ENCODE measurements around the gene MMP23B.
"Not testable (repeated sequence)": the region's sequence is repeated elsewhere in the genome, so short reads cannot be mapped to it uniquely, and the experiment has no call there.

The MMP23B gene

DNA sequence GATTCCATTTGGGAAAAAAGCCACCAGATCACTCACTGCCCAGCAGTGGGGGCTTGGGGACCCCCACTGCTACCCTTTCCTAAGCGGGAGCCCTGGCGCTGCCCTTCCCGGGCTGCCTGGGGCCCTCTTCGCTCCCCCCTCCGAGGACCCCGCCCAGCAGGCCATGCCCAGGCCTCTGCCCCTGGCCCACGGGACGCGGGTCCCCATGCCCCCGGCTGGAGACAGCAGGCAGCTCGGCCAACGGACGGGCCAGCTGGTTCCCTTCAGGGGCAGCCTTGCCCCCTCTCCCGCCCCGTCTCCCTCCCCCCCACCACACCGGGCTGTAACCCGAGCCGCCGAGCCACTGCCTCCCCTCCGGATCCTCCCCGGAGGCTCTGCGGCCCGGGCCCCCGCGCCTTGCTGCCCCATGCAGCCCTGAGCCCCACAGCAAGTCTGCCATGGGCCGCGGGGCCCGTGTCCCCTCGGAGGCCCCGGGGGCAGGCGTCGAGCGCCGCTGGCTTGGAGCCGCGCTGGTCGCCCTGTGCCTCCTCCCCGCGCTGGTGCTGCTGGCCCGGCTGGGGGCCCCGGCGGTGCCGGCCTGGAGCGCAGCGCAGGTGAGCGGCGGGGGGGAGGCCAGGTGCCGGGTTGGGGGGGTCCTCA, at the start of gene MMP23B:
MMP23B (plus strand) TSS at position 392 of the 639 bp plus-strand sequence; CDS start at position 438, 46 bp downstream.
- no peak for DNase-seq

DNA sequence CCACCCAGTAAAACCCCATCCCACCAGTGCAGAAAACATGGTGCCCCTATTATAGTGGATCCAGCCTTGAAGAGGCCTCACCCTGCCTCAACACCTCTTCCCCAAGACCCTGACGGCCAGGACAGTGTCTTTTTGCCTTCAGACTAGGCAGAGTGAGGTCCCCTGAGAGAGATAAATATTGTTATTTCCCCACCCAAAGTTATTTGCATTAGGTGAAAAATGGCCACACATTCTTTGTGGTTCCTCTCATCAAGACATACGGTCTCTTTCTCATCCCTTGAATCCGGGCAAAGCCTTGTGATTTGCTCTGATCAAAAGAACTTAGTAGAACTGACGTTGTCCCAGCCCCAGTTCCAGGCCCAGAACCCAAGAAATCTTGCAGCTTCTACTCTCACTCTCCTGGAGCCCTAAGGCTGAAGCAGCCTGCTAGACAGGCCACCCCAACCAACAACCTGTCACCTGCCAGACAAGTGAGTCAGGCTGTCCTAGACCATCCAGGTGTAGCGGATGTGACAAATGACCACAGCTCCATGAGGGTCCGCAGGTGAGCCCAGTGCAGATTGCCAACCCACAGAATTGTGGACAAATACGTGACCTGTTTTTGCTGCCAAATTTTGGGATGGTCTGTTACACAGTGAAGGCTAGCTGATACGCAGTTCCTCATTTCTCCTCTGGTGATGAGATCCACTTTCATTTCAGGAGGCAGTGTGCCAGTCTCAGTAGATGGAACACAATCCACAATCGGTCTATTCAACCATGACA, 49.2 kb upstream of the MMP23B start:
- no peak for DNase-seq

DNA sequence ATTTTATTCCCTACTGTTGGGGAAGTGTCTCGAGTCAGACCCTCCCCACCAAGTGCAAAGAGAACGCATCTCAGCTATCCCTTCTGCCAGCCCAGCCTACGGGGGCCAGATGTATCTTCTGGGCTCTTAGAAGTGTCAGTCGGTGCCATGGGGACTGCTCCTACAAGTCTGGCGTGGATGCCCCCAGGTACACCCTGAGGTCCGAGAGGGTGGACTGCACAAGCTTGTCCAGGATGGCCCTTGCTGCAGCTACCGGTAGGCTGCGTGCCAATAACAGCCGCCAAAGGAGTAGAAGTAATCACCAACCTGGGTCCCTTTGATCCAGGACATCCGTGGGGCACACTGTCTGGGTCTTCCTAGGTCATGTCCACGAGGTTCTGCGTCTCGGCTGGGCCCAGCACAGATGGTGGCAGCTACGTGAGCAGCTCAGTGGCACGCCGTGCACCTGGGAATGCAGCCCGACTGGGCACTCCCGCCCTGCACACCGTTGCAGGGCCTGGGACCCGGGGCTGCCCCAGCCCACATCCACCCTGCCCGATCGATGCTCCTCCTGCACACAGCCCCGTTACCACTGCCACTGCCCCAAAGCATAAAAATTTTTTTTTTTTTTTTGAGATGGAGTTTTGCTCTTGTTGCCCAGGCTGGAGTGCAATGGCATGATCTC, 48.5 kb upstream of the MMP23B start:
- no peak for DNase-seq

DNA sequence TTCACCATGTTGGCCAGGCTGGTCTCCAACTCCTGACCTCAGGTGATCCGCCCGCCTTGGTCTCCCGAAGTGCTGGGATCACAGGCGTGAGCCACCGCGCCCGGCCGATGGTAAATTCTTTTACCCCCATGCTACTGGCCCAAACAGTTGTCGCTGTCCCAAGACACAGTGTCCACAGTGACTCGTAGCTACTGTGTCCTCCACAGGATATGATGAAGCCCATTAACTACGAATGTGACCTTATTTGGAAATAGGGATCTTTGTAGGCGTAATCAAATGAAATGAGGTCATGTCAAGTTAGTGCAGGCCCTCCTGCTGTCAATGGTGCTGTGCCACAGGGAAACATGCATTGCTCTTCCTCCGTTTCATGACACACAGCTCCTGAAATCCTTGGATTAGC, 40.5 kb upstream of the MMP23B start:
- DNase-seq: no peak

DNA sequence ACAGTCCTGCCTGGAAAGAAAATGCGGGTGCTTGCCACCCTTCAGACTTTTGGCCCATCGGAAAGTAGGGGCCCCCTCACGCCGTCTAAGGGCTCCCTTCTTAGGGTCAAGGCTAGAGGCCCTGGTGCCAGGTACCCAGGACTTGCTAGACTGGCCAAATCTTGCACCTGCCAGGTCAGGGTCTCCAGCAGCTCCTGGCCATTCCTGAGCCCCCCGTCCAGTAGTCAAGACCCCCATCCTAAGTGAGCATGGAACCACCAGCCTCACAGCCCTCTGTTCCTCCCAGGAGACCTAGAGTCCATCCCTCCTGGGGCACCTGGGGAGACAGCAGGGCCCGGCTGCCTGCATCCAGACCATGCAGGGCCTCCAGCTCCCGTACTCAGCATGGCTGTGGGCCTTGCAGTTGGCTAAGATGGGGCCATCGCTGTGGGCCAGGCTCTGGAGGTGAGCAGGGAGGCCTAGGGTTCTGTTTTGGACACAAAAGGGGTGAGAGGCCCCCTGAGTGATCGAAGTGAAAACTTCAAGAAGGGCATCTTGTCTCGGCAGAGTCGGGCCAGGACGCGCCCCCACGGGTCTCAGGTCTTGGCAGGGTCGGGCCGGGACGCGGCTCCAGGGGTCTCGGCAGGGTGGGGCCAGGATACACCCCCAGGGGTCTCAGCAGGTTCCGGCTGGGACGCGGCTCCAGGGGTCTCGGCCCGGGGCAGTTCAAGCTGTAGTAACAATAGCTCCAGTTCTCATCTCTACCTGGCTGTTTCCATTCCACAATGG, 38.0 kb upstream of the MMP23B start:
- DNase-seq: no peak

DNA sequence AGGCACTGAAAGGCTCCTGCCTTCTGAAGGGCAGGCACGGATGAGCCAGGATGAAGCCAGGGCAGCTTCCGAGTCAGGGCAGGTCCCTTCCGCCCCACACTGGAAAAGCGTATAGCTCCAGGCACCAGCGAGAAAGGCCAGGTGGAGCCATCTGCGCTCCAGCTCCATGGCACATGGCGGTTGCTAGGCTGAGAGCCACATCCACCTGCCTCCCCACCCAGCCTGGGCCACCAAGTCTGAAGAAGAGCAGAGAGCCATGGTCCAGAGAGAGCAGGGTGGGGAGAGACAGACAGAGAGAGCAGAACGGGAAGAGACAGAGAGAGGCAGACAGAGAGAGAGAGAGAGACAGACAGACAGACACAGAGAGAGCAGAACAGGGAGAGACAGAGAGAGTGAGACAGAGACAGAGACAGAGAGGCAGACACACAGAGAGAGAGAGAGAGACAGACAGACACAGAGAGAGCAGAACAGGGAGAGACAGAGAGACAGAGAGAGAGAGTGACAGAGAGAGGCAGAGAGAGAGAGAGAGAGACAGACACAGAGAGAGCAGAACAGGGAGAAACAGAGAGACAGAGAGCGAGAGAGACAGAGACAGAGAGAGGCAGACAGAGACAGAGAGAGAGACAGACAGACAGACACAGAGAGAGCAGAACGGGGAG, 37.2 kb upstream of the MMP23B start:
- no peak for DNase-seq

DNA sequence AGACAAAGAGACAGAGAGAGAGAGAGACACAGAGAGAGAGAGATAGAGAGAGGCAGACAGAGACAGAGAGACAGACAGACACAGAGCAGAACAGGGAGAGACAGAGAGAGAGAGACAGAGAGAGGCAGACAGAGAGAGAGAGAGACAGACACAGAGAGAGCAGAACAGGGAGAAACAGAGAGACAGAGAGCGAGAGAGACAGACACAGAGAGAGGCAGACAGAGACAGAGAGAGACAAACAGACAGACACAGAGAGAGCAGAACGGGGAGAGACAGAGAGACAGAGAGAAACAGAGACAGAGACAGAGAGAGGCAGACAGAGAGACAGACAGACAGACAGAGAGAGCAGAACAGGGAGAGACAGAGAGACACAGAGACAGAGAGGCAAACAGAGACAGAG, 36.6 kb upstream of the MMP23B start:
- DNase-seq: not testable (repeated sequence)

DNA sequence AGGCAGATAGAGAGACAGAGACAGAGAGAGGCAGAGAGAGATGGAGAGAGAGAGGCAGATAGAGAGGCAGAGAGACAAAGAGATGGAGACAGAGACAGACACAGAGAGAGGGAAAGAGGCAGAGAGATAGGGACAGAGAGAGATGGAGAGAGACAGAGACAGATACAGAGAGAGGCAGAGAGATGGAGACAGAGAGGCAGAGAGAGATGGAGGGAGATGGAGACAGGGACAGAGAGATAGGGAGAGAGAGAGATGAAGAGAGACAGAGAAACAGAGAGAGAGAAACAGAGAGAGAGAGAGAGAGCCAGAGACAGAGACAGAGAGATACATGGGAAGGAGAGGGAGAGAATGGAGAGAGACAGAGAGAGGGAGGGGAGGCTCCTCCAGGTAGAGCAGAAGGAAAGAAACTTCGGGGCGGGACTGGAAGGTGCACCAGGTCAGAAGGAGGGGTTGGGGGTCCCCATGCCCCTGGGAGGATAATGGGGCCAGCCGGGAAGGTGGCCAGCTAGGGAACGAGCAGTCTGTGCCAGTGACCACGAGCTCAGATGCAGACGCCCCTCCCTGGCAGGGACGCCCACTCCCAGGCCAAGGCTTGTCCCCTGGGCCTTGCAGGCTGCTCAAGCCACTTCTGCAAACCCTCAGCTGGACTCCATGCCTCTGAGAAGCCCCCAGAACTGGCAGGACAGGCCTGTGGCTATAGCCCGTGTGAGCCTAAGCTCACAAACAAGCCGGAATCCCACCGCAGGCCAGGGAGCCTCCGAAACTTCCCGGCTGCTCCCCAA, 35.3 kb upstream of the MMP23B start:
- DNase-seq: no peak

DNA sequence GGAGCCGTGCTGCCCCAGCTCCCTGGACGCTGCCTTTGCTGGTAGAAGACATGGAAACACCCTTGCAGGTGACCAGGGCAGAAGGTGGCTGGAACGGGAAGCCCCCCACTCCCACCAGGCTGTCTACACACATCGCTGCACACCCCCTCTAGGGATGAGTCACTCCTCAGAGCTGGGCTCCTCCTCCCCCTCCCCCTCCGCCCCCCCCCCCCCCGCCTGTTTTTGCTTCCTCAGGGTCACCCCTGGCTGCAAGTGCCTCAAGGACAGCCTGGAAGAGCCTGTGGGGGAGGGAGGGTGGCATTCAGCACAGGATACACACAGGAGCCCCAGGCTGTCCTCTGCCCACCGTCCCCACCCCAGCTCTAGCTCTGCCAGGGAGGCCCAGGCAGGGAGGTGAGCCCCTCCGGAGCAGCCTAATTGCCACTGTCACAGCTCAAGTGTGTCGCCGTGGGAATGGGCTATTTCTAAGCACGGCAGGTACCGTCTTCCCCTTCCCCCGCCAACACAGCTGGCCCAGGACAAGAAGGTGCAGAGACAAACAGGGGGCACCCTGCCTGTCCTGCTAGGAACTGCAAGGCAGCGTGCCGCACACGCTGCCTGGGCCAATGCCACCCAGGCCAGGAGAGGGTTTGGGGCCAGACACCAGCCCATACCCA, 34.6 kb upstream of the MMP23B start:
- no peak for DNase-seq

DNA sequence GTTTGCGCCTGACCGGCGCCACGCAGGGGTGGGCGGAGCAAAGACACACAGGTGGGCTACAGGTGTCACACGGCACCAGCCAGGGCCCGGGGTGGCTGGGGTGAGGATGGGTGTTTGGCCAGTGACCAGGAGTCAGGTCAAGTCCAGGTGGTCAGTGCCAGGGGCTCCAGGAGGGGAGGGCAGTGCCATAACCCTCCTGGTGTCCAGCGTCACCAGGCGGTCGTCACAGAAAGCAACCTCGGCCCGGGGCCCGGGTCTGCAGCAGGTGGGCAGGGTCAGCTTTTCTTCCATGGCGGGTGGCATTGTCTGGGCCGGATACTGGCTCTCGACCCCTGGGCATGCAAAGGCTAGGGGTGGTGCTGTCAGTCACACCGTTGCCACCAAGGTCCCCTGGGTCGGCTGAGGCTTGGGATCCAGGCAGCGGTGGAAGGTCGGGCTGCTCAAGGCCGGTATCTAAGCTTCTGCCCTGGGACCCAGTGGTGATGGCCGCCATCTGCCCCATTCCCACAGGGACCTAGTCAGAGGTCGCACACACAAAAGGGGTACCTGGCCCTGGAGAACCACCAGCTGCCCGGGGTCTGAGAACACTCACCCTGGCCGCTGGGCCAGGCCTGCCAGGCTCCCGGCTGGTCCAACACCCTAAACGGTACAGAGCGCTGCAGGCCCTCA, 33.8 kb upstream of the MMP23B start:
- DNase-seq: no peak

DNA sequence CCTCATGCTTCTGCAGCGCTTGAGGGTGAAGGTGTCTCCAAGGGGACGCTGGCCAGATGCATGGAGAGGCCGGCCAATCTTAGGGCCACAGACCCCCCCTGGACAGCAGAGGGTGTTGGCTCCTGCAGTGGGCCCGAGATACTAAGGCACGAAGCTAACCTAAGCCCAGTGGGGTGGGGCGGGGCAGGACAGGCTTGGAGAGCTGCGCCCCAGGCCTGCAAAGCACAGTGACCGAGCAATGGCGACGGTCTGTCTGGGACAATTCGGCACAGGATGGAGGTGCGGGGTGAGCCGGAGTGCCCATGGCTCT, 33.3 kb upstream of the MMP23B start:
- no peak for DNase-seq

DNA sequence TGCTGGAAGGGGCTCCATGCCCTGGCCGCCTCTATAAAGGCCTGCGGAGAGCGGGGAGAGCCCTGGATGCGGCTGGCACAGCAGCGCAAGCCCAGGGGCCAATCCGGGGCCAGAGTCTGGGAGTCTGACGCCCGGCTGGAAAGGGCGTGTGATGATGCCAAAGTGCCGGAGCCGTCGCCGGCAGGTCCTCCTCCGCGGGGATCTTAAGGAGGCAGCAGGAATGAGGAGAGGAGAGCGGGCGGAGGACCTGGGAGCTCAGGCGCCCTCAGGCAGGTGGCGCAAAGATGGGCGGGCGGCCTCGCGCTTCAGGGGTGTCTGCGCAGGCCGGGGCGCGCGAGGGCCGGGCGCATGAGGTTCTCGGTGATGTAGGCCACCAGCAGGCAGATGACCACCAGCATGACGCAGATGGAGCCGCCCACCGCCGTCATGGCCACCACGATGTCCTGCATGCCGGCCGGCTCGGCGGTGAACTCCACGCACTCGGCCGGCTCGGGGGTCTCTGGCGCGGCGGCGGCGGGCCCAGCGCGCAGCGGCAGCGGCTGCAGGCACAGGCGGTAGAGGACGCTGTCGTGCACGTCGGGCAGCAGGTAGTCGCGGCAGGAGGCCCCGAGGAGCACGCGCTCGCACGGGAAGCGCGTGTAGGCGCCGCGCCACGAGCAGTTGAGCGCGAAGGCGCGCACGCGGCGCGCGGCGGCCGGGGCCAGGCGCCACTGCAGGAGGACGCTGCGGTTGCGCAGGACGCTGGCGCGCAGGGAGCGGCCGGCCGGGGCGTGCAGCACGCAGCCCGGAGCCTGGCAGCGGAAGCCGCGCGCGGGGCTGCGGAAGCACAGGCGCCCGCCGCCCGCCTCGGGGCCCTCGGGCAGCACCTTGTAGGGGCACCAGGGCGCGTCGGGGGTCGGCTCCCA, 32.7 kb upstream of the MMP23B start:
- peak; percentile 34 for DNase-seq

DNA sequence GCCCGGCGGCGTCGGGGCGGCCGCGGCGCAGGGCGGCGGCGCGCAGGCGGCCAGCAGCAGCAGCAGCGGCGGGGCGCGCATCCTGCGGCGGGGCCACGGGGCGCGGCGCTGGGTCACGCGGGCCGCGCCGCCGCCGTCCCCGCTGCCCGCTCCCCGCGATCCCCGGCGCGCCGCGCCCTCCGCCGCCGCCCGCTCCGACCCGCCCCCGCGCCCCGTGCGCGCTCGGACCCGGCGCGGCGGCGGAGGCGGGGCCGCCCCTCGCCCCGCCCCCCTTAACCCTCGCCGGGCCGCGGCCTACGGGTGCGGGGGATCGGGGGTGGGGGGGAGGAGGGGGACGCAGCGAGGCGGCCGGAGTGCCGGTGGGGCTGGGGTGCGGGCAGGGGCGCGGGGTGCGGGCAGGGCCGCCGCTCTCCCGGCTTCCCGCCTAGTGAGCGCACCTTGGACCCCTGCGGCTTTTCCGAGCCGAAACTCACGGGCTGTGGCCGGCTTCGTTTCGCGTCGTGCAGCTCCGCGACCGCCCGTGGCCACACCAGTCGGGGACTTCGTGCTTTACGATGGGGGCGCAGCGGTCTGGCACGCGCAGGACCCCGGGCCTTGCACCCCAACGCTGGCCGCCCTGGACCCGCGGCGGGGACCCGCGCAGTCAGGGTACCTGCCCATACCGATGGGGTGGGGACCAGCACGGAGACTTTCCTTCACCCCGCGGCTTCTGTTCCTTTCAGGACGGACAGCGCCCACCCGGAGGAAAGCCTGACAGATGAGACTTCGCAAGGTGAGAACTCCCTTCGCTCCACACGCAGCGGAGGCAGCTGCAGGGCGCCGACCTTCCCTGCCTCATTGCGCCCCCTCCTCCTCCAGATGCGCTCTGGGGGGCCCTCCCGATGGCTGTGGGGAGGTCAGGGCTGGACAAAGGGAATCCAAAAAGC, 31.8 kb upstream of the MMP23B start, which contains the start of gene FNDC10:
FNDC10 (minus strand) TSS at position 201 of the 926 bp plus-strand sequence; CDS start at position 81, 120 bp downstream.
- no peak for DNase-seq

DNA sequence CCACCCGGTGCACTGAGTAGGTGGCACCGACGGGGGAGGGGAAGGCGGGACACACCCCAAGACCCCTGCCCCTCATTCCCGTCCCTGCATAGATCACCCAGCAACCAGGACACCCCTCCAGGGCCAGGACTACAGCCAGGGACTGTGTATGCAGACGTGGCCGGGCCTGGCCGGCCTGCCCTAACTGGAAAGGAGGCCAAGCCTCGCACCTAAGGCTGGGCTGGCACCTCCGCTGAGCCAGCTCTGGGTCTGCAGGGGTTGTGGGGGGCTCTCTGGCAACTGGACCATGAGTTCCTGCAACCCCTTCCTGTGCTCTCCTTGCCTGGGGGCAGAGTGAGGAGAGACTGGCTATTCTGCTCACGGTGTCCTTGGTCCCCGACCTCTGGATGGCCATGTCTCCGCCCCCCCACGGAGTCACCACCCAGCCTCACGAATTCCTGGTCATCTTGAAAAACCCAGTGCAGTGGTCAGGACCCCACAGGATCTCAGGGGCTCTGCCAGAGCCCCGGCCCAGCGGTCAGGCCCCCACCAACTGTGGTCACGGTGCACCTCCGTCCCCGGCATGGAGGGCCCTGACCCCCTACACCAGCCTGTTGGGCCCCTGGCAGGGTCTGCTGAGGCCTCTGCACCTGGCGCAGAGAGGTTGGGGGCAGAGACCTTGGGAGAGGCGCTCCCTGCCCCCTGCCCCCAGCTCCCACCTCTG, 31.0 kb upstream of the MMP23B start:
- no peak for DNase-seq

DNA sequence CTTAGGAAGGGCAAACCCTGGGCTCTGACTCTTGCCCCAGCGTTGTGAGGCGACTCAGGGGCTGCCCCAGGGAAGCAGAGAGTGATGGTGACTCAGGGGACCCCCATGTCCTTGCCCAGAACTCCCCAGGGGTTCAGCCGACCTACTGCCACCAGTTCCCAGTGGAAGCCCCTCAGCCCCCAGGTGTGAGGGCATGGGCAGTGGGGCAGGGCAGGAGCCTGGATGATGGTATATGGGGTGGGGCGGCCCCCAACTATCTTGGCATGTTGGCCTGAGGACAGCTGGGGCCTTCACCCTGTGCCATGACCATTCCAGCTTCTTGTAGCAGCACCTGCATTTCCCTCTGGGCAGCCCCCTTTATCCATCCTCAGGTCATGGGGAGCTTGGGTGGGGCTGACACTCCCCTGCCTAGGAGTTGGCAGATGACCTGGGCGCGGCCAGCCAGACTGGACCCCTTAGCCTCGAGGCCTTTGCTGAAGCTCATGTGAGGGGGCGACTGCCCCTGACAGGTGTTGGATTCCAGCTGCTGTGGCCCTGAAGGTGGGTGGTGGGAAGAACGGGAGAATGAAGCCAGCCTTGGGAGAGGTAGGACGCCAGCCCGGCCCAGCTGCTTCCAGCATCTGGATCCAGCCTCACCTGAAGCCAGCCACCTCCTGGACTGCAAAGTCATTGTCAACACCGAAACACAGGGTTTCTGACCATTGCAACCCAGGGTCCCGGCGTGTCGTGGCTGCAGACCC, 30.2 kb upstream of the MMP23B start:
- DNase-seq: no peak

DNA sequence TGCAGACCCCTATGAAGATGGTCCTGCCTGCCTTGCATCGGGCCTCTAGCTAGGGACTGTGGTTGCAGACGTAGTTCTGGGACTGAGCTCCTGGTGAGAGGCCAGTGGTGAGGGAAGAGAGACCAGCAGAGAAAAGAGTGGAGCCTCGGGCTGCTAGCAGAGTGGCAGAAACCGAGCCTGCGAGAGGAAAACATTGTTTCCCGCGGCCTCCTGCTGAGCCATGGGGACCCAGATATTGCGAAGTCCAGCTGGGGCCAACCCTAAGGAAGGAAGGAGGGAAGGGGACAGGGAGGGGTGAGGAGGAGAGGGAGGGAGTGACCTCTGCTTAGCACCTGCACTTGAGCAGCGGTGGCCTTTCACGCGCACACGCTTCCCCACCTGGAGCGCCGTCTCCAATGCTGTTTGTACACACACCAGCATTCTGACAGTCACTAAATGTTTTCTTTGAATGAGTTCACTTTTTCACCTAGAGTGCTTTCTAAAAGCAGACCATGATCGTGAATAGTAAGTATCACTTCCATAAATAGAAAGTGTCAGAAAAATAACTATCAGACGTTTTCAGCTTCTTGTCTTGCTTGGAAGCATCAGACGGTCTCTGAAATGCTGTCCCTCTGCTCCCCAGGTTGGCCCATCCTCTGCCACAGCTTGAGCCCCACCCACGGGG, 29.5 kb upstream of the MMP23B start:
- no peak for DNase-seq

All from CD4-positive, alpha-beta T cell treated with Interleukin-21 for 1 hour (primary cell).